Skin of body (tissue), 2 donors: ENCODE measurements around the gene MDM2. TPM values are rescaled to one million over a fixed set of nuclear protein-coding genes. Genes with fewer than 3 reads are reported as not detected.
A peak's percentile ranks its signal among the peaks of the same experiment; 100 is the strongest.
"Not testable (repeated sequence)": the region's sequence is repeated elsewhere in the genome, so short reads cannot be mapped to it uniquely, and the experiment has no call there.

Source experiments
- DNase-seq: peaks from one replicate; lab custom pipeline; 2025; lab: John Stamatoyannopoulos, UW
- total RNA-seq: library from RNA; depleted of rRNA; stranded (reverse); fragments of >200 nt; gene quantifications from one replicate; pipeline ENCODE4 v1.2.3, GENCODE V29; 2014

MDM2 gene
- total RNA-seq, 1 donor from 2014 or later = 65.4 TPM

- no peak for DNase-seq
Observed at GRCh38 chr12:68805592-68806120, 2.3 kb upstream of the MDM2 start.

- no peak for DNase-seq
Observed at GRCh38 chr12:68806488-68807237, 1.3 kb upstream of the MDM2 start.

GRCh38 chr12:68807274-68807575 lies 752 bp upstream of the MDM2 start:
- not testable (repeated sequence) for DNase-seq

- peak; percentile 73 for DNase-seq
Observed at GRCh38 chr12:68808388-68809189, 612 bp downstream of the MDM2 start.

- DNase-seq = peak; percentile 62
Observed at GRCh38 chr12:68809190-68810026, 1.4 kb downstream of the MDM2 start.

GRCh38 chr12:68810027-68810389 lies 2.0 kb downstream of the MDM2 start:
- DNase-seq = not testable (repeated sequence)

- not testable (repeated sequence) for DNase-seq
Observed at GRCh38 chr12:68811573-68811972, 3.6 kb downstream of the MDM2 start.

GRCh38 chr12:68812553-68813241 lies 4.7 kb downstream of the MDM2 start:
- no peak for DNase-seq

GRCh38 chr12:68813242-68813593 lies 5.2 kb downstream of the MDM2 start:
- DNase-seq = no peak

- no peak for DNase-seq
Observed at GRCh38 chr12:68814490-68815231, 6.7 kb downstream of the MDM2 start.

GRCh38 chr12:68815232-68815927 lies 7.4 kb downstream of the MDM2 start:
- DNase-seq = no peak

- DNase-seq = no peak
Observed at GRCh38 chr12:68815928-68816800, 8.2 kb downstream of the MDM2 start.

GRCh38 chr12:68819481-68819880 lies 11.5 kb downstream of the MDM2 start:
- DNase-seq = not testable (repeated sequence)

GRCh38 chr12:68821357-68822188 lies 13.6 kb downstream of the MDM2 start:
- DNase-seq = no peak

GRCh38 chr12:68823696-68824095 lies 15.7 kb downstream of the MDM2 start:
- DNase-seq = no peak

- no peak for DNase-seq
Observed at GRCh38 chr12:68824131-68824530, 16.2 kb downstream of the MDM2 start.

- DNase-seq = no peak
Observed at GRCh38 chr12:68824597-68825250, 16.7 kb downstream of the MDM2 start.
